H1 (cell line): ENCODE measurements around the gene BRIX1. TPM values are rescaled to one million over a fixed set of nuclear protein-coding genes. Genes with fewer than 3 reads are reported as not detected.
A peak's percentile ranks its signal among the peaks of the same experiment; 100 is the strongest.

Experiments used
- CTCF ChIA-PET: fragments of 300-600 bp; sonication (Branson Sonifier 250); formaldehyde crosslinking; loops from one replicate; lab custom pipeline; 2021; ENCODE audit not compliant: partially characterized antibody; lab: Charles Lee
- POLR2A ChIA-PET: fragments of 300-600 bp; sonication (Branson Sonifier 250); formaldehyde crosslinking; loops from one replicate; lab custom pipeline; 2021; ENCODE audit warnings: inconsistent platforms; ENCODE audit not compliant: partially characterized antibody; lab: Charles Lee
- DNase-seq, 2 experiments: peaks; one replicate each; pipeline versions ENCODE4 v3.0.0 to v3.0.0-alpha.2; 2010 to 2022; ENCODE audit warnings: low spot score in 2 of 2, low read depth in 1 of 2, mixed read lengths in 1 of 2
- FAIRE-seq: peaks from 2 replicates; lab custom pipeline; 2011; peaks lifted over from hg19 to GRCh38; lab: Jason Lieb, UNC
- H2AFZ ChIP-seq: 2 replicates; pipeline ENCODE4 v1.8.1; 2012; ENCODE audit warnings: low read length, inconsistent platforms
- H2AK5ac ChIP-seq: 2 replicates; pipeline ENCODE4 v1.6.1; 2013; ENCODE audit warnings: low read depth, low read length
- H2BK120ac ChIP-seq: replicated peaks from 2 replicates; pipeline ENCODE3; 2013; ENCODE audit warnings: low read depth, low read length, inconsistent platforms
- H2BK12ac ChIP-seq: 2 replicates; pipeline ENCODE4 v1.6.1; 2013; ENCODE audit warnings: low read depth, low read length
- H2BK15ac ChIP-seq: 2 replicates; pipeline ENCODE4 v1.6.1; 2013; ENCODE audit warnings: low read length
- H2BK20ac ChIP-seq: 2 replicates; pipeline ENCODE4 v1.6.1; 2013; ENCODE audit warnings: low read length
- H2BK5ac ChIP-seq: 2 replicates; pipeline ENCODE4 v1.6.1; 2013; ENCODE audit warnings: low read depth, low read length
- H3K14ac ChIP-seq: 2 replicates; pipeline ENCODE4 v1.6.1; 2013; ENCODE audit warnings: inconsistent platforms; ENCODE audit not compliant: insufficient read length
- H3K18ac ChIP-seq: 2 replicates; pipeline ENCODE4 v1.6.1; 2013; ENCODE audit warnings: low read length; ENCODE audit errors: extremely low read depth
- H3K23ac ChIP-seq: 2 replicates; pipeline ENCODE4 v1.6.1; 2013; ENCODE audit warnings: inconsistent platforms; ENCODE audit not compliant: insufficient read length
- H3K23me2 ChIP-seq: 2 replicates; pipeline ENCODE4 v1.6.1; 2013; ENCODE audit warnings: low read depth, low read length
- H3K27ac ChIP-seq: 2 replicates; pipeline ENCODE4 v1.6.1; 2011; ENCODE audit warnings: low read depth, low read length, inconsistent platforms
- H3K27me3 ChIP-seq, 4 experiments: replicated peaks in 1 of 4; 1 replicate in 1 of 4; 2 replicates in 3 of 4; pipeline versions ENCODE4 v1.6.1 to v1.8.1; 2011 to 2013; ENCODE audit warnings: low read length in 3 of 4, mild to moderate bottlenecking in 3 of 4, inconsistent platforms in 2 of 4, mixed read lengths in 2 of 4, moderate library complexity in 1 of 4; ENCODE audit not compliant: control insufficient read depth in 3 of 4, insufficient read depth in 3 of 4; ENCODE audit errors: extremely low read depth in 1 of 4
- H3K36me3 ChIP-seq, 4 experiments: 2 replicates each; pipeline versions ENCODE4 v1.6.1 to v1.8.1; 2011 to 2013; ENCODE audit warnings: mild to moderate bottlenecking in 4 of 4, low read length in 3 of 4, moderate library complexity in 2 of 4, control low read depth in 1 of 4, inconsistent platforms in 1 of 4; ENCODE audit not compliant: insufficient read depth in 4 of 4, control insufficient read depth in 2 of 4
- H3K4ac ChIP-seq: replicated peaks from 2 replicates; pipeline ENCODE3; 2013; ENCODE audit warnings: low read length, low read depth, mixed read lengths, inconsistent platforms; ENCODE audit not compliant: insufficient read length
- H3K4me1 ChIP-seq, 4 experiments: replicated peaks in 1 of 4; 1 replicate in 1 of 4; 2 replicates in 3 of 4; pipeline versions ENCODE4 v1.6.1 to v1.8.1; 2011 to 2013; ENCODE audit warnings: low read length in 3 of 4, inconsistent platforms in 2 of 4, mixed read lengths in 1 of 4; ENCODE audit not compliant: insufficient read depth in 4 of 4, control insufficient read depth in 3 of 4
- H3K4me2 ChIP-seq, 2 experiments: 2 replicates each; pipeline versions ENCODE4 v1.6.1 to v1.8.1; 2011 to 2013; ENCODE audit warnings: low read depth in 2 of 2, low read length in 2 of 2, control low read depth in 1 of 2, inconsistent platforms in 1 of 2, mild to moderate bottlenecking in 1 of 2; ENCODE audit not compliant: insufficient read depth in 1 of 2
- H3K4me3 ChIP-seq, 4 experiments: fragments of 200-600, 300-600 bp in 1 of 4; sonication (generic), shearing (Covaris generic), sonication (Bioruptor Twin) in 1 of 4; 2 replicates each; pipeline versions ENCODE4 v1.5.1 to v1.8.1; 2011 to 2016; ENCODE audit warnings: low read length in 4 of 4, low read depth in 3 of 4, control low read depth in 2 of 4, inconsistent platforms in 2 of 4, mild to moderate bottlenecking in 2 of 4, mixed read lengths in 1 of 4, moderate library complexity in 1 of 4; ENCODE audit not compliant: insufficient read depth in 2 of 4; ENCODE audit errors: extremely low read depth in 1 of 4
- H3K56ac ChIP-seq: replicated peaks from 2 replicates; pipeline ENCODE3; 2013; ENCODE audit warnings: low read depth, mild to moderate bottlenecking, mixed read lengths, low read length, inconsistent platforms; ENCODE audit not compliant: insufficient read length
- H3K79me1 ChIP-seq: 2 replicates; pipeline ENCODE4 v1.6.1; 2013; ENCODE audit warnings: low read depth, low read length, control low read depth
- H3K79me2 ChIP-seq, 2 experiments: 2 replicates each; pipeline versions ENCODE4 v1.6.1 to v1.8.1; 2012 to 2013; ENCODE audit warnings: low read length in 2 of 2, mild to moderate bottlenecking in 2 of 2, inconsistent platforms in 1 of 2; ENCODE audit not compliant: insufficient read depth in 2 of 2, control insufficient read depth in 1 of 2
- H3K9ac ChIP-seq, 4 experiments: replicated peaks in 1 of 4; 1 replicate in 1 of 4; 2 replicates in 3 of 4; pipeline versions ENCODE4 v1.6.1 to v1.8.1; 2011 to 2013; ENCODE audit warnings: low read depth in 3 of 4, low read length in 3 of 4, control low read depth in 2 of 4, mild to moderate bottlenecking in 2 of 4, moderate library complexity in 2 of 4, inconsistent platforms in 1 of 4; ENCODE audit errors: extremely low read depth in 1 of 4
- H3K9me3 ChIP-seq, 2 experiments: 2 replicates each; pipeline versions ENCODE4 v1.6.1 to v1.8.1; 2012 to 2013; ENCODE audit warnings: mild to moderate bottlenecking in 2 of 2, moderate library complexity in 2 of 2, control low read depth in 1 of 2, inconsistent platforms in 1 of 2, low read depth in 1 of 2, low read length in 1 of 2, mixed read lengths in 1 of 2; ENCODE audit not compliant: insufficient read depth in 2 of 2
- H4K20me1 ChIP-seq, 2 experiments: replicated peaks in 1 of 2; 2 replicates each; pipeline versions ENCODE3 to v1.8.1; 2011 to 2013; ENCODE audit warnings: inconsistent platforms in 2 of 2, low read length in 2 of 2, mild to moderate bottlenecking in 1 of 2; ENCODE audit not compliant: insufficient read depth in 2 of 2, control insufficient read depth in 1 of 2
- H4K5ac ChIP-seq: 2 replicates; pipeline ENCODE4 v1.6.1; 2013; ENCODE audit warnings: low read length, low read depth, mixed read lengths, inconsistent platforms; ENCODE audit not compliant: insufficient read length
- H4K8ac ChIP-seq: 2 replicates; pipeline ENCODE4 v1.8.0; 2013; ENCODE audit warnings: mild to moderate bottlenecking, moderate library complexity, low read length, inconsistent platforms; ENCODE audit not compliant: insufficient read depth; ENCODE audit errors: extremely low read depth
- H4K91ac ChIP-seq: replicated peaks from 2 replicates; pipeline ENCODE3; 2013; ENCODE audit warnings: low read length, mixed read lengths, inconsistent platforms; ENCODE audit not compliant: insufficient read length
- CTCF ChIP-seq, 3 experiments: IDR thresholded peaks; 1 replicate in 2 of 3; 2 replicates in 1 of 3; pipeline versions ENCODE4 v1.5.1 to v1.6.1; 2011; ENCODE audit warnings: low read length in 3 of 3, mild to moderate bottlenecking in 3 of 3, inconsistent platforms in 2 of 3, low read depth in 1 of 3, moderate library complexity in 1 of 3; ENCODE audit not compliant: insufficient read depth in 1 of 3; ENCODE audit errors: control extremely low read depth in 1 of 3
- EGR1 ChIP-seq: IDR thresholded peaks from 2 replicates; pipeline ENCODE4 v1.6.1; 2011; ENCODE audit warnings: low read depth, low read length, borderline replicate concordance
- MAFK ChIP-seq: IDR thresholded peaks from 2 replicates; pipeline ENCODE4 v1.6.1; 2012; ENCODE audit warnings: low read depth, mild to moderate bottlenecking, improper control_type of control experiment, low read length
- NANOG ChIP-seq: IDR thresholded peaks from 2 replicates; pipeline ENCODE4 v1.6.1; 2011; ENCODE audit warnings: low read length, low read depth, mild to moderate bottlenecking, inconsistent platforms; ENCODE audit not compliant: insufficient read depth, poor library complexity, severe bottlenecking
- NRF1 ChIP-seq: IDR thresholded peaks from 2 replicates; pipeline ENCODE4 v1.6.1; 2011; ENCODE audit warnings: mild to moderate bottlenecking, low read depth, low read length, improper control_type of control experiment
- POLR2AphosphoS5 ChIP-seq: IDR thresholded peaks from 2 replicates; pipeline ENCODE4 v1.6.1; 2011; ENCODE audit warnings: low read depth, low read length
- SP2 ChIP-seq: IDR thresholded peaks from 2 replicates; pipeline ENCODE4 v1.6.1; 2012; ENCODE audit warnings: mild to moderate bottlenecking, low read length, inconsistent platforms
- SUZ12 ChIP-seq: fragments of 200-600 bp; sonication (generic); IDR thresholded peaks from 2 replicates; pipeline ENCODE4 v1.6.1; 2012; ENCODE audit warnings: mild to moderate bottlenecking, inconsistent platforms, low read length, moderate library complexity, mixed read lengths
- TAF7 ChIP-seq: optimal IDR thresholded peaks from 2 replicates; pipeline ENCODE3; 2011; ENCODE audit warnings: low read depth, mild to moderate bottlenecking, inconsistent platforms, low read length, moderate library complexity, borderline replicate concordance
- TEAD4 ChIP-seq: IDR thresholded peaks from 2 replicates; pipeline ENCODE4 v1.6.1; 2012; ENCODE audit warnings: low read depth, low read length, inconsistent platforms, mixed read lengths
- WGBS, 2 experiments: shearing (Covaris generic) in 1 of 2; methylation state at CpG; one replicate each; pipeline versions ENCODE4 v1.1.6 to v1.1.7; 2013 to 2015; ENCODE audit warnings: low lambda C conversion rate in 2 of 2, mixed read lengths in 2 of 2, inconsistent platforms in 1 of 2, low coverage in 1 of 2, missing lambda C conversion rate in 1 of 2; ENCODE audit not compliant: insufficient replicate concordance in 2 of 2, insufficient coverage in 1 of 2, insufficient read length in 1 of 2; ENCODE audit errors: extremely low coverage in 1 of 2, missing lambda C conversion rate in 1 of 2; 5-methylcytosine and 5-hydroxymethylcytosine counted together
- polyA plus RNA-seq, 7 experiments: library from polyadenylated mRNA; depleted of rRNA in 3 of 7; stranded (reverse) in 5 of 7; unstranded in 2 of 7; fragments of >200 nt in 5 of 7; fragments of 200-250 nt in 2 of 7; gene quantifications; 1 replicate in 5 of 7; 2 replicates in 1 of 7; 4 replicates in 1 of 7; pipeline versions ENCODE4 v1.2.1 to v1.2.3, GENCODE V29; 2011 to 2013; ENCODE audit warnings: missing spikeins in 2 of 7, mixed read lengths in 2 of 7
- total RNA-seq: library from RNA; stranded (reverse); fragmentation: NEBNext Ultra II Directional; extraction: Animal tissue kit (Norgen Biotek cat#: 25700); gene quantifications from 2 replicates; pipeline ENCODE4 v1.2.1, GENCODE V29; 2021
- TF ChIP-seq, protein P1 (sequence below): IDR thresholded peaks from 2 replicates; pipeline ENCODE4 v1.6.1; 2012; ENCODE audit warnings: inconsistent platforms

The BRIX1 gene
- total and polyA plus RNA-seq, 2 of the 8 experiments (the other 6 are each of a cell fraction or from before 2014, with no cell fraction given), result 26.9 to 71.7 TPM

GRCh38 chr5:34930870-34931269 is 15.4 kb downstream of the BRIX1 start:
- Histone ChIP-seq H3K23me2 (no peaks in the 10 kb centered on the region), H4K91ac (no peak overlapping the region), H4K5ac (no peak overlapping the region), H3K56ac (no peak overlapping the region), H2BK20ac (no peak overlapping the region), H3K4me2 (peak overlapping the region; percentile 62 to 72), H3K14ac (no peak overlapping the region), H3K36me3 (peaks cover 2 to 24% (median 10%) of the 10 kb centered on the region in 4 experiments; a peak in 4 of 8 replicates), H2AFZ (no peak overlapping the region), H4K20me1 (peaks cover 0 to 2% of the 10 kb centered on the region in 2 experiments), H2BK5ac (no peak overlapping the region), H2BK12ac (no peak overlapping the region), H3K9ac (peak overlapping the region in 1 of 4 experiments; percentile 77; a peak in 1 of 7 replicates), H3K79me2 (peaks cover 6 to 42% of the 10 kb centered on the region in 2 experiments; a peak in 3 of 4 replicates), H3K4ac (no peak overlapping the region), H3K4me3 (peak overlapping the region; percentile 50 to 96 (median 93)), H3K4me1 (no peaks in the 10 kb centered on the region; a peak in 1 of 7 replicates), H4K8ac (no peak overlapping the region), H2BK15ac (no peak overlapping the region), H3K27me3 (no peaks in the 10 kb centered on the region), H2AK5ac (no peak overlapping the region), H3K18ac (no peak overlapping the region), H3K27ac (no peak overlapping the region), H3K79me1 (peaks cover 3% of the 10 kb centered on the region), H3K9me3 (no peaks in the 10 kb centered on the region), H3K23ac (no peak overlapping the region), H2BK120ac (no peak overlapping the region)
- FAIRE-seq, result peak; percentile 24
- ChIA-PET CTCF (no interaction called here), POLR2A (interaction anchor here (2.0 to 3.8 kb wide), 3 partner anchors 10 to 15 kb away, joined by 6 to 51 read pairs (median 12); partner anchors contain the start of genes BRIX1 and RAD1)
- 73% methylated on average over 4 of the region's 4 CpGs; no CpG with 5 or more reads in 1 of the 2 experiments for WGBS, 2 experiments
- no peak for DNase-seq
- TF ChIP-seq CTCF (IDR thresholded peaks at IDR 0.05; ENCODE audit: control extremely low read depth in 1 of 3, insufficient read depth in 1 of 3, low read depth in 1 of 3, low read length in 3 of 3) (no peak), EGR1 (no peak), NRF1 (no peak), MAFK (no peak), SUZ12 (no peak), SP2 (no peak), TAF7 (no peak), POLR2AphosphoS5 (no peak), NANOG (no peak), TEAD4 (no peak)
- TF ChIP-seq, protein P1, sequence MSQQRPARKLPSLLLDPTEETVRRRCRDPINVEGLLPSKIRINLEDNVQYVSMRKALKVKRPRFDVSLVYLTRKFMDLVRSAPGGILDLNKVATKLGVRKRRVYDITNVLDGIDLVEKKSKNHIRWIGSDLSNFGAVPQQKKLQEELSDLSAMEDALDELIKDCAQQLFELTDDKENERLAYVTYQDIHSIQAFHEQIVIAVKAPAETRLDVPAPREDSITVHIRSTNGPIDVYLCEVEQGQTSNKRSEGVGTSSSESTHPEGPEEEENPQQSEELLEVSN, result no peak
